PC-9 (cell line): ENCODE results near the gene CFAP119. TPM values are rescaled to one million over a fixed set of nuclear protein-coding genes. Genes with fewer than 3 reads are reported as not detected.

ENCODE experiments used
- BruUV-seq: library from RNA; stranded (reverse); fragments of 400-500 nt; replicated peaks from 2 replicates; lab custom pipeline; 2021; lab: Mats Ljungman, UMichigan
- CTCF ChIA-PET: fragments of 300-600 bp; sonication (Branson Sonifier 250); formaldehyde crosslinking; loops from one replicate; lab custom pipeline; 2022; ENCODE audit warnings: antibody characterized with exemption; lab: Charles Lee
- POLR2A ChIA-PET: fragments of 300-600 bp; sonication (Branson Sonifier 250); formaldehyde crosslinking; loops from one replicate; lab custom pipeline; 2022; ENCODE audit warnings: antibody characterized with exemption; ENCODE audit not compliant: unreplicated experiment; lab: Charles Lee
- DNase-seq, 2 experiments: peaks; one replicate each; pipeline versions ENCODE4 v3.0.0 to v3.0.0-alpha.2; 2015 to 2022; ENCODE audit warnings: mixed read lengths in 1 of 2
- H2AFZ ChIP-seq: fragments of 200-600 bp; sonication (generic); 2 replicates; pipeline ENCODE4 v1.8.1; 2017; ENCODE audit warnings: antibody characterized with exemption
- H3F3A ChIP-seq: fragments of 200-600 bp; sonication (generic); 2 replicates; pipeline ENCODE4 v1.8.1; 2017; ENCODE audit warnings: antibody characterized with exemption, mild to moderate bottlenecking, low read depth; ENCODE audit not compliant: insufficient read depth
- H3K27ac ChIP-seq: fragments of 200-600 bp; sonication (generic); 2 replicates; pipeline ENCODE4 v1.6.1; 2016; ENCODE audit warnings: mixed run types
- H3K27me3 ChIP-seq: fragments of 200-600 bp; sonication (generic); 2 replicates; pipeline ENCODE4 v1.6.1; 2016; ENCODE audit warnings: low read depth, mixed run types; ENCODE audit not compliant: insufficient read depth
- H3K36me3 ChIP-seq: fragments of 200-600 bp; sonication (generic); 2 replicates; pipeline ENCODE4 v1.6.1; 2016; ENCODE audit warnings: low read depth, mixed run types
- H3K4me1 ChIP-seq: fragments of 200-600 bp; sonication (generic); replicated peaks from 2 replicates; pipeline ENCODE4 v1.6.1; 2016; ENCODE audit warnings: mixed run types; ENCODE audit not compliant: insufficient read depth
- H3K4me2 ChIP-seq: fragments of 200-600 bp; sonication (generic); 2 replicates; pipeline ENCODE4 v1.6.1; 2017; ENCODE audit warnings: mixed run types
- H3K4me3 ChIP-seq: fragments of 200-600 bp; sonication (generic); 2 replicates; pipeline ENCODE4 v1.6.1; 2016; ENCODE audit warnings: mixed run types
- H3K79me2 ChIP-seq: fragments of 200-600 bp; sonication (generic); 2 replicates; pipeline ENCODE4 v1.6.1; 2017; ENCODE audit warnings: low read depth, mixed run types
- H3K9me2 ChIP-seq: fragments of 200-600 bp; sonication (generic); 2 replicates; pipeline ENCODE4 v1.8.1; 2017; ENCODE audit warnings: mild to moderate bottlenecking; ENCODE audit not compliant: insufficient read depth
- H3K9me3 ChIP-seq: fragments of 200-600 bp; sonication (generic); 2 replicates; pipeline ENCODE4 v1.8.1; 2016; ENCODE audit warnings: low read depth; ENCODE audit not compliant: insufficient read depth
- H4K20me1 ChIP-seq: fragments of 200-600 bp; sonication (generic); 2 replicates; pipeline ENCODE4 v1.8.1; 2017; ENCODE audit not compliant: insufficient read depth
- CTCF ChIP-seq: fragments of 200-600 bp; sonication (generic); conservative IDR thresholded peaks from 2 replicates; pipeline ENCODE4 v1.6.1; 2017; ENCODE audit warnings: mixed run types, antibody characterized with exemption, mild to moderate bottlenecking, moderate library complexity
- EZH2 ChIP-seq: fragments of 200-600 bp; sonication (generic); IDR thresholded peaks from 2 replicates; pipeline ENCODE4 v1.8.0; 2017; ENCODE audit warnings: antibody characterized with exemption, low read depth
- intact Hi-C: fragments of 100-400 bp; cut with micrococcal nuclease; formaldehyde crosslinking; loops from one replicate; pipeline ENCODE4 v1.10.0; 2022; ENCODE audit not compliant: unreplicated experiment
- total RNA-seq: library from RNA; stranded (reverse); gene quantifications from 2 replicates; pipeline ENCODE4 v1.2.3, GENCODE V29; 2021

Gene CFAP119
- total RNA-seq, 1 experiment from 2014 or later, result 19.9 TPM

GRCh38 chr16:30720086-30720485, 41.8 kb downstream of the CFAP119 start:
- DNase-seq, result no peak
- Histone ChIP-seq H3K36me3 (peaks cover 65% of the 10 kb centered on the region), H3K79me2 (peaks cover 45% of the 10 kb centered on the region), H3K9me3 (no peaks in the 10 kb centered on the region), H3K9me2 (no peaks in the 10 kb centered on the region), H3F3A (peaks cover 27% of the 10 kb centered on the region; the same call in 1 of the 2 replicates), H2AFZ (no peak overlapping the region), H3K27ac (no peak overlapping the region), H3K27me3 (no peaks in the 10 kb centered on the region), H4K20me1 (peaks cover 54% of the 10 kb centered on the region), H3K4me1 (0 out of 2 replicates have a peak, but pooled peaks cover 5% of the 10 kb centered on the region), H3K4me2 (no peak overlapping the region), H3K4me3 (no peak overlapping the region)
- CTCF ChIA-PET, result no interaction called here
- no TSS peak for BruUV-seq
- intact Hi-C loops, result no loop called here
- POLR2A ChIA-PET, result no interaction called here
- TF ChIP-seq EZH2 (no peak), CTCF (no peak)

- Histone ChIP-seq H3K79me2 (peaks cover 48% of the 10 kb centered on the region), H2AFZ (no peak overlapping the region), H3K9me2 (no peaks in the 10 kb centered on the region), H3K4me2 (no peak overlapping the region), H3K4me1 (peaks cover 8% of the 10 kb centered on the region), H3K4me3 (no peak overlapping the region), H3K9me3 (no peaks in the 10 kb centered on the region), H3F3A (peaks cover 48% of the 10 kb centered on the region), H3K36me3 (peaks cover 68% of the 10 kb centered on the region), H3K27ac (no peak overlapping the region), H4K20me1 (peaks cover 60% of the 10 kb centered on the region), H3K27me3 (no peaks in the 10 kb centered on the region)
- intact Hi-C loops, result no loop called here
- no peak for DNase-seq
- no TSS peak for BruUV-seq
- POLR2A ChIA-PET, result no interaction called here
- CTCF ChIA-PET, result no interaction called here
- TF ChIP-seq EZH2 (no peak), CTCF (no peak)
These were observed 46.0 kb downstream of the CFAP119 start for GRCh38 chr16:30715750-30716445.

GRCh38 chr16:30711712-30712111, 50.1 kb downstream of the CFAP119 start:
- Histone ChIP-seq H3K4me2 (no peak overlapping the region), H2AFZ (no peak overlapping the region), H3K9me3 (no peaks in the 10 kb centered on the region), H3K4me1 (peaks cover 6% of the 10 kb centered on the region), H3K9me2 (no peaks in the 10 kb centered on the region), H4K20me1 (peaks cover 51% of the 10 kb centered on the region), H3K4me3 (no peak overlapping the region), H3K27ac (no peak overlapping the region), H3F3A (peaks cover 77% of the 10 kb centered on the region), H3K27me3 (no peaks in the 10 kb centered on the region), H3K79me2 (peaks cover 31% of the 10 kb centered on the region), H3K36me3 (peaks cover 84% of the 10 kb centered on the region)
- BruUV-seq, result TSS peak; percentile 12
- no peak for TF ChIP-seq EZH2
- no peak for TF ChIP-seq CTCF
- intact Hi-C loops, result loop anchor here (2.0 kb wide), 1 partner anchor 13 kb away; the partner anchor contains the start of gene SRCAP
- ChIA-PET CTCF (no interaction called here), POLR2A (no interaction called here)
- no peak for DNase-seq
